Heart right ventricle (tissue), 16 donors: Measurements from ENCODE around the gene DEXI. TPM values are rescaled to one million over a fixed set of nuclear protein-coding genes. Genes with fewer than 3 reads are reported as not detected.

Source experiments
- ATAC-seq, 8 donors: fragments of 200-7000 bp; cut with Tn5 transposase; one replicate each; pipeline ENCODE4 v1.9.1; 2020; ENCODE audit warnings: mild to moderate bottlenecking in 8 of 8, moderate library complexity in 8 of 8, moderate number of reproducible peaks in 1 of 8
- DNase-seq, 2 donors: peaks; one replicate each; pipeline ENCODE4 v3.0.0-alpha.2; 2020
- H3K27ac ChIP-seq, 10 donors: fragments of 200-600 bp; sonication (generic) in 2 of 10; one replicate each; pipeline versions ENCODE4 v1.5.0 to v1.8.0; 2020 to 2022; ENCODE audit warnings: mild to moderate bottlenecking in 3 of 10
- H3K27me3 ChIP-seq, 7 donors: fragments of 200-600 bp; one replicate each; pipeline ENCODE4 v1.8.0; 2021 to 2022; ENCODE audit warnings: mild to moderate bottlenecking in 2 of 7
- H3K36me3 ChIP-seq, 9 donors: fragments of 200-600 bp; sonication (generic) in 1 of 9; one replicate each; pipeline versions ENCODE4 v1.5.0 to v1.8.0; 2020 to 2022; ENCODE audit warnings: mild to moderate bottlenecking in 2 of 9
- H3K4me1 ChIP-seq, 9 donors: fragments of 200-600 bp; sonication (generic) in 1 of 9; one replicate each; pipeline versions ENCODE4 v1.5.0 to v1.8.0; 2020 to 2022; ENCODE audit warnings: mild to moderate bottlenecking in 4 of 9
- H3K4me3 ChIP-seq, 10 donors: fragments of 200-600 bp; sonication (generic) in 2 of 10; one replicate each; pipeline versions ENCODE4 v1.5.0 to v1.8.0; 2020 to 2022; ENCODE audit warnings: mild to moderate bottlenecking in 7 of 10, moderate library complexity in 2 of 10
- H3K9me3 ChIP-seq, 11 donors: fragments of 200-600 bp in 10 of 11; sonication (generic) in 2 of 11; one replicate each; pipeline versions ENCODE4 v1.5.0 to v1.8.0; 2013 to 2022; ENCODE audit warnings: mild to moderate bottlenecking in 2 of 11, control low read depth in 1 of 11, moderate library complexity in 1 of 11
- WGBS, 2 donors: extraction: QIAGEN DNeasy Blood & Tissue Kit; methylation state at CpG; one replicate each; pipeline ENCODE4 v1.1.7; 2013; ENCODE audit warnings: inconsistent platforms in 1 of 2; 5-methylcytosine and 5-hydroxymethylcytosine counted together
- intact Hi-C, 10 donors: fragments of 100-400 bp; cut with DNase I; formaldehyde crosslinking; loops; one replicate each; pipeline versions ENCODE4 v1.11.1 to v1.14.2; 2022
- long read RNA-seq, 3 donors: library from polyadenylated mRNA; unstranded; transcript quantifications; one replicate each; pipeline ENCODE4 v2.0.0, GENCODE V29; 2020 to 2021
- polyA plus RNA-seq, 2 donors: library from polyadenylated mRNA; stranded (reverse); fragments of 200-250 nt; gene quantifications; one replicate each; pipeline ENCODE4 v1.2.3, GENCODE V29; 2013
- total RNA-seq, 10 donors: library from RNA; stranded (reverse); fragmentation: NEBNext Ultra II Directional in 3 of 10; extraction: Animal tissue kit (Norgen Biotek cat#: 25700) in 3 of 10; gene quantifications; one replicate each; pipeline versions ENCODE4 v1.2.1 to v1.2.4, GENCODE V29; 2021 to 2023
- TF ChIP-seq, protein P1 (sequence below), 9 donors: fragments of 200-600 bp; sonication (generic) in 2 of 9; IDR thresholded peaks; one replicate each; pipeline versions ENCODE4 v1.5.0 to v1.8.0; 2021 to 2022; ENCODE audit warnings: antibody characterized with exemption in 9 of 9, mild to moderate bottlenecking in 5 of 9, moderate library complexity in 1 of 9
- donor health status: Arrhythmogenic right ventricular cardiomyopathy.
- donor health status: ischemic (EF 13 %, LVEDD 7.1; RV severe dilation, severe dysfunction).
- donor health status: healthy with polysubstance abuse.
- donor health status: DM: no; HTN: yes; CAD: no.
- donor health status: DM: no; HTN: no; CAD: no.
- donor health status: ischemic (EF 25% LVEDD 6.9; RV normal size, moderate dysfunction).
- donor health status: ischemic (EF 25% LVEDD 5.7; RV mildly dilated, moderate dysfunction).
- donor health status: healthy.
- donor health status: DM: yes; HTN: yes; CAD: no.
- donor health status: Ischemic cardiomyopathy.
- donor health status: ischemic (EF 35%, LVEDD 5.7; RV mildly dilated, moderate dysfunction).
- donor health status: nonischemic (EF 11% LVEDD 7.7; RV severe dilation, severe dysfunction).
- donor health status: DM: yes; HTN: yes; CAD: no.
- donor health status: PGD.
- donor health status: ischemic (EF 29% LVEDD 5.4; RV normal size, mild dysfunction).
- donor health status: nonischemic (EF 23%, LVEDD 6.1; RV moderate dilation, normal function).

Gene DEXI
- total RNA-seq: 100 to 1,000 TPM in 4 of 10 donors, 10 to 100 TPM in 6; 68.8 to 109 (median 81.6) TPM
- 100 to 1,000 TPM in 1 of 2 donors, 10 to 100 TPM in 1; 91.4 to 104 TPM for polyA plus RNA-seq
- long read RNA-seq, donor 1, full-length matches to known transcripts: 143 of 155 reads
- long read RNA-seq, donor 1, partial matches to known transcripts: 0 of 155 reads
- long read RNA-seq, donor 1, other reads (novel, unspliced or antisense): 12 of 155 reads
- long read RNA-seq, donor 2, full-length matches to known transcripts: 150 of 170 reads
- long read RNA-seq, donor 2, partial matches to known transcripts: 0 of 170 reads
- long read RNA-seq, donor 2, other reads (novel, unspliced or antisense): 20 of 170 reads
- long read RNA-seq, donor 3, full-length matches to known transcripts: 81 of 82 reads
- long read RNA-seq, donor 3, partial matches to known transcripts: 0 of 82 reads
- long read RNA-seq, donor 3, other reads (novel, unspliced or antisense): 1 of 82 reads

- no peaks in the 10 kb centered on the region for H3K36me3 ChIP-seq
- DNase-seq (peak; percentile 95 to 97), ATAC-seq (peak; percentile 72 to 78 (median 75))
- no peaks in the 10 kb centered on the region for H3K9me3 ChIP-seq
- H3K27ac ChIP-seq: peak within 1 kb of the TSS; percentile 65 to 94 (median 90)
- H3K27me3 ChIP-seq: no peaks in the 10 kb centered on the region
- H3K4me1 ChIP-seq: peaks cover 30 to 84% (median 72%) of the 10 kb centered on the region in 9 donors
- intact Hi-C loops: loop anchor here in 1 of 10 donors (5.0 kb wide), 1 partner anchor 115 kb away; no protein-coding TSS in a partner anchor
- TF ChIP-seq, protein P1, sequence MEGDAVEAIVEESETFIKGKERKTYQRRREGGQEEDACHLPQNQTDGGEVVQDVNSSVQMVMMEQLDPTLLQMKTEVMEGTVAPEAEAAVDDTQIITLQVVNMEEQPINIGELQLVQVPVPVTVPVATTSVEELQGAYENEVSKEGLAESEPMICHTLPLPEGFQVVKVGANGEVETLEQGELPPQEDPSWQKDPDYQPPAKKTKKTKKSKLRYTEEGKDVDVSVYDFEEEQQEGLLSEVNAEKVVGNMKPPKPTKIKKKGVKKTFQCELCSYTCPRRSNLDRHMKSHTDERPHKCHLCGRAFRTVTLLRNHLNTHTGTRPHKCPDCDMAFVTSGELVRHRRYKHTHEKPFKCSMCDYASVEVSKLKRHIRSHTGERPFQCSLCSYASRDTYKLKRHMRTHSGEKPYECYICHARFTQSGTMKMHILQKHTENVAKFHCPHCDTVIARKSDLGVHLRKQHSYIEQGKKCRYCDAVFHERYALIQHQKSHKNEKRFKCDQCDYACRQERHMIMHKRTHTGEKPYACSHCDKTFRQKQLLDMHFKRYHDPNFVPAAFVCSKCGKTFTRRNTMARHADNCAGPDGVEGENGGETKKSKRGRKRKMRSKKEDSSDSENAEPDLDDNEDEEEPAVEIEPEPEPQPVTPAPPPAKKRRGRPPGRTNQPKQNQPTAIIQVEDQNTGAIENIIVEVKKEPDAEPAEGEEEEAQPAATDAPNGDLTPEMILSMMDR (IDR thresholded peaks at IDR 0.05): peak; percentile 8 to 68 (median 42)
- peak within 1 kb of the TSS; percentile 50 to 89 (median 80) for H3K4me3 ChIP-seq
- 6% methylated on average over 55 of the region's 55 CpGs for WGBS, 2 donors
These were observed at the start of gene DEXI for GRCh38 chr16:10942352-10943063. Gene DEXI, minus strand, starts transcription at chr16:10942468. Its CDS starts 463 bp downstream, at chr16:10942005.

DNA sequence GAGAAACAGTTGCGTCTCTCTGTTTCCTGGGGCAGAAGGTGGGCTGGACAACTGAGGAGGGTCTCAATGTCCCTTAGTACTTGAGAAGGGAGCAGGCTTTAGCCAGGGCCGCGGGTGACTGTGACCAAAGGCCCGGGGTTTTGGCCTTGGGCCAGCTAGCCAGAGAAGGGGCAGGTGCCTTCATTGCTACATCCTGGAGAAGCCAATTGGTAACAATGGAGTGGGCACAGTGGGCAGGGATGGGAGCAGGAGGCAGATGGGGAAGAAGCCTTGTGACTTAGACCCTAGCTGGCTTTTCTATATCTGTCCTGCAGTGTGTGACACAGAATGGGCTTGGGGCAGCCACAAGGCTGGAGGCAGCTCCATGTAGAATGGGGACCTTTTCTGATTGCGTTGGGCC is 48.1 kb upstream of the DEXI start:
- DNase-seq: no peak
- H3K27me3 ChIP-seq: no peaks in the 10 kb centered on the region
- peaks cover 0 to 71% (median 9%) of the 10 kb centered on the region in 9 donors for H3K36me3 ChIP-seq
- ATAC-seq: no peak
- TF ChIP-seq, protein P1 (IDR thresholded peaks at IDR 0.05): no peak
- no peak overlapping the region for H3K27ac ChIP-seq
- 89 to 91% methylated on average over 5 of the region's 5 CpGs for WGBS, 2 donors
- intact Hi-C loops: loop anchor here in 1 of 10 donors (5.0 kb wide), 1 partner anchor 1802 kb away; no protein-coding TSS in a partner anchor
- H3K4me1 ChIP-seq: peaks cover 0 to 30% (median 0%) of the 10 kb centered on the region in 9 donors
- no peaks in the 10 kb centered on the region for H3K9me3 ChIP-seq
- no peak overlapping the region for H3K4me3 ChIP-seq

- Histone ChIP-seq H3K4me3 (no peak overlapping the region), H3K27me3 (no peaks in the 10 kb centered on the region), H3K36me3 (peaks cover 0 to 66% (median 8%) of the 10 kb centered on the region in 9 donors), H3K27ac (no peak overlapping the region), H3K9me3 (no peaks in the 10 kb centered on the region), H3K4me1 (peaks cover 0 to 30% (median 0%) of the 10 kb centered on the region in 9 donors)
- TF ChIP-seq, protein P1 (IDR thresholded peaks at IDR 0.05): no peak
- 86 to 90% methylated on average over 6 of the region's 6 CpGs for WGBS, 2 donors
- intact Hi-C loops: no loop called here
- ATAC-seq (no peak), DNase-seq (no peak)
These were observed 47.3 kb upstream of the DEXI start for GRCh38 chr16:10989559-10989958.

DNA sequence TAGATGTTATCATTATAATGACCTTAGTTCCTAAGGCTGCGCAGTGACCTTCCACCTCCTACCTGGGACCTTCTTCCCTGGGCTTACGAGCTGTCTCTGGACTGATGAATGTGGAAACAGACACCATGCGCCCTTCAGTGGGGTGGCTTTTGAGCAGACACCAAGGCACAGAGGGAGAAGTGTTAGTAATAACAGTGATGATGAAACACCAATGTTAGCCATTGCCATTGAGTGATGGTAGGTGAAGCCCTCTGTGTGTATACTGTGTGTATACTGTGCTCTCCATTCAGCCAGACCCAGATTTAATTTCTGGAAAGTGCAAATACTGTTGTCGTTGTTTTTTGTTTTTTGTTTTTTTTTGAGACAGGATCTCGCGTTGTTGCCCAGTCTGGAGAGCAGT is 46.6 kb upstream of the DEXI start:
- TF ChIP-seq, protein P1 (IDR thresholded peaks at IDR 0.05): no peak
- 82 to 87% methylated on average over 6 of the region's 6 CpGs for WGBS, 2 donors

More for the DNA sequence above, 46.6 kb upstream of the DEXI start:
- H3K4me3 ChIP-seq: no peak overlapping the region
- DNase-seq (no peak), ATAC-seq (no peak)
- intact Hi-C loops: no loop called here
- no peaks in the 10 kb centered on the region for H3K9me3 ChIP-seq
- H3K4me1 ChIP-seq: peaks cover 0 to 30% (median 0%) of the 10 kb centered on the region in 9 donors
- no peak overlapping the region for H3K27ac ChIP-seq
- H3K27me3 ChIP-seq: no peaks in the 10 kb centered on the region
- H3K36me3 ChIP-seq: peaks cover 0 to 66% (median 3%) of the 10 kb centered on the region in 9 donors
